HepG2 (cell line): Measurements from ENCODE around the gene MADCAM1. TPM values are rescaled to one million over a fixed set of nuclear protein-coding genes. Genes with fewer than 3 reads are reported as not detected.
A peak's percentile ranks its signal among the peaks of the same experiment; 100 is the strongest.

Experiments
- ATAC-seq: fragments of 200-7000 bp; cut with Tn5 transposase; 3 replicates; pipeline ENCODE4 v1.9.1; 2020; ENCODE audit warnings: mild to moderate bottlenecking, moderate library complexity
- BruUV-seq: library from RNA; stranded (reverse); fragments of 400-500 nt; replicated peaks from 2 replicates; lab custom pipeline; 2021; lab: Mats Ljungman, UMichigan
- CTCF ChIA-PET: fragments of 300-600 bp; formaldehyde crosslinking; extraction: SDS; loops from one replicate; lab custom pipeline; 2021; ENCODE audit warnings: low total read pairs, inconsistent platforms, low intra/inter-chr PET ratio; lab: Yijun Ruan, JAX
- POLR2A ChIA-PET: fragments of 350-600 bp; sonication (Branson Sonifier 250); formaldehyde crosslinking; loops from one replicate; lab custom pipeline; 2020; ENCODE audit warnings: antibody characterized with exemption, inconsistent platforms; lab: Yijun Ruan, JAX
- DNase-seq: peaks from one replicate; pipeline ENCODE4 v3.0.0-alpha.2; 2015; ENCODE audit warnings: low spot score
- FAIRE-seq: peaks from 3 replicates; lab custom pipeline; 2011; peaks lifted over from hg19 to GRCh38; lab: Jason Lieb, UNC
- H2AFZ ChIP-seq: one replicate; pipeline ENCODE4 v1.6.1; 2011; ENCODE audit warnings: low read length, inconsistent platforms
- H3K27ac ChIP-seq: fragments of 300-600 bp; 3 replicates; pipeline ENCODE4 v1.8.0; 2011; ENCODE audit warnings: mixed run types, mild to moderate bottlenecking, mixed read lengths, low read length, inconsistent platforms; ENCODE audit not compliant: insufficient read depth; ENCODE audit errors: extremely low read length
- H3K27me3 ChIP-seq, 2 experiments: fragments of 200-600 bp in 1 of 2; 2 replicates in 1 of 2; 3 replicates in 1 of 2; pipeline versions ENCODE4 v1.6.0 to v1.8.0; 2011; ENCODE audit warnings: low read length in 2 of 2, mild to moderate bottlenecking in 2 of 2, moderate library complexity in 2 of 2, inconsistent platforms in 1 of 2; ENCODE audit not compliant: insufficient read depth in 2 of 2, control insufficient read depth in 1 of 2
- H3K36me3 ChIP-seq, 2 experiments: fragments of 200-600 bp in 1 of 2; replicated peaks in 1 of 2; 2 replicates in 1 of 2; 3 replicates in 1 of 2; pipeline versions ENCODE4 v1.5.1 to v1.8.0; 2011; ENCODE audit warnings: low read length in 2 of 2, inconsistent platforms in 1 of 2; ENCODE audit not compliant: insufficient read depth in 2 of 2, control insufficient read depth in 1 of 2
- H3K4me1 ChIP-seq: 2 replicates; pipeline ENCODE4 v1.5.1; 2012; ENCODE audit warnings: low read length, inconsistent platforms; ENCODE audit not compliant: insufficient read depth
- H3K4me2 ChIP-seq: 2 replicates; pipeline ENCODE4 v1.6.0; 2011; ENCODE audit warnings: low read depth, low read length, inconsistent platforms
- H3K4me3 ChIP-seq, 3 experiments: fragments of 200-600 bp in 1 of 3; sonication (generic), shearing (Covaris generic) in 1 of 3; replicated peaks in 1 of 3; 2 replicates each; pipeline ENCODE4 v1.5.1; 2011 to 2016; ENCODE audit warnings: low read length in 3 of 3, inconsistent platforms in 2 of 3, low read depth in 2 of 3, mild to moderate bottlenecking in 2 of 3, control low read depth in 1 of 3, mixed read lengths in 1 of 3; ENCODE audit not compliant: insufficient read depth in 1 of 3
- H3K79me2 ChIP-seq: one replicate; pipeline ENCODE4 v1.6.1; 2011; ENCODE audit warnings: low read length, inconsistent platforms; ENCODE audit not compliant: insufficient read depth
- H3K9ac ChIP-seq: 2 replicates; pipeline ENCODE4 v1.6.0; 2011; ENCODE audit warnings: mild to moderate bottlenecking, low read depth, low read length, inconsistent platforms; ENCODE audit not compliant: insufficient read depth
- H3K9me3 ChIP-seq: 2 replicates; pipeline ENCODE4 v1.5.1; 2012; ENCODE audit warnings: mild to moderate bottlenecking, low read length
- H4K20me1 ChIP-seq: 2 replicates; pipeline ENCODE4 v1.6.0; 2011; ENCODE audit warnings: inconsistent platforms, mild to moderate bottlenecking, low read length, moderate library complexity; ENCODE audit not compliant: insufficient read depth
- ADNP ChIP-seq: sonication (generic); formaldehyde crosslinking; IDR thresholded peaks from 2 replicates; pipeline ENCODE4 v1.4.0; 2020; ENCODE audit warnings: missing genetic modification reagents
- HDAC1 ChIP-seq: sonication (generic); formaldehyde crosslinking; IDR thresholded peaks from 2 replicates; pipeline ENCODE4 v1.5.1; 2020; ENCODE audit warnings: mild to moderate bottlenecking, missing genetic modification reagents
- HHEX ChIP-seq: IDR thresholded peaks from 2 replicates; pipeline ENCODE4 v1.6.1; 2016; ENCODE audit warnings: control low read depth
- LCORL ChIP-seq, 2 experiments: fragments of 450-650 bp in 1 of 2; sonication (generic) in 1 of 2; formaldehyde crosslinking in 1 of 2; IDR thresholded peaks; 2 replicates each; pipeline versions ENCODE4 v1.5.0 to v1.6.1; 2017 to 2020; ENCODE audit warnings: antibody characterized with exemption in 1 of 2, missing genetic modification reagents in 1 of 2
- MAX ChIP-seq: IDR thresholded peaks from 2 replicates; pipeline ENCODE4 v1.6.1; 2012; ENCODE audit warnings: inconsistent platforms
- MYC ChIP-seq: sonication (generic); formaldehyde crosslinking; IDR thresholded peaks from 2 replicates; pipeline ENCODE4 v1.9.0; 2021; ENCODE audit warnings: missing genetic modification reagents, borderline replicate concordance
- NR2F6 ChIP-seq, 2 experiments: IDR thresholded peaks; 2 replicates each; pipeline ENCODE4 v1.6.1; 2016; ENCODE audit warnings: antibody characterized with exemption in 1 of 2, mild to moderate bottlenecking in 1 of 2
- PCBP1 ChIP-seq: fragments of 200-400 bp; formaldehyde crosslinking; IDR thresholded peaks from 2 replicates; pipeline ENCODE4 v1.6.1; 2017; ENCODE audit warnings: mild to moderate bottlenecking, low read depth, low read length, borderline replicate concordance
- PITX1 ChIP-seq: sonication (generic); formaldehyde crosslinking; IDR thresholded peaks from 2 replicates; pipeline ENCODE4 v1.5.1; 2020; ENCODE audit warnings: mild to moderate bottlenecking, missing genetic modification reagents
- POLR2A ChIP-seq, 2 experiments: IDR thresholded peaks; 2 replicates each; pipeline ENCODE4 v1.6.1; 2011; ENCODE audit warnings: low read depth in 2 of 2, low read length in 2 of 2, mild to moderate bottlenecking in 1 of 2, moderate library complexity in 1 of 2; ENCODE audit not compliant: insufficient read depth in 1 of 2
- RAD21 ChIP-seq: fragments of 450-650 bp; formaldehyde crosslinking; IDR thresholded peaks from 2 replicates; pipeline ENCODE4 v1.5.0; 2020; ENCODE audit warnings: mild to moderate bottlenecking
- RXRA ChIP-seq: sonication (generic); formaldehyde crosslinking; IDR thresholded peaks from 2 replicates; pipeline ENCODE4 v1.5.1; 2020; ENCODE audit warnings: missing genetic modification reagents
- TARDBP ChIP-seq: sonication (generic); formaldehyde crosslinking; IDR thresholded peaks from 2 replicates; pipeline ENCODE4 v1.8.0; 2022; ENCODE audit warnings: mild to moderate bottlenecking, missing genetic modification reagents
- ZFP62 ChIP-seq: sonication (generic); formaldehyde crosslinking; IDR thresholded peaks from 2 replicates; pipeline ENCODE4 v1.4.0; 2020; ENCODE audit warnings: missing genetic modification reagents
- ZKSCAN8 ChIP-seq: IDR thresholded peaks from 2 replicates; pipeline ENCODE4 v1.6.1; 2016; ENCODE audit warnings: borderline replicate concordance, missing genetic modification reagents, missing compliant biosample characterization
- ZMYM3 ChIP-seq: sonication (generic); formaldehyde crosslinking; IDR thresholded peaks from 2 replicates; pipeline ENCODE4 v1.5.1; 2020; ENCODE audit warnings: mild to moderate bottlenecking, missing genetic modification reagents
- ZNF619 ChIP-seq: sonication (generic); formaldehyde crosslinking; IDR thresholded peaks from 2 replicates; pipeline ENCODE4 v1.4.0; 2020; ENCODE audit warnings: mild to moderate bottlenecking, missing genetic modification reagents
- WGBS: methylation state at CpG from one replicate; pipeline ENCODE4 v1.1.6; 2017; ENCODE audit warnings: low lambda C conversion rate; 5-methylcytosine and 5-hydroxymethylcytosine counted together
- in situ Hi-C: cut with HindIII; loops from 2 replicates; pipeline ENCODE4 v1.10.0; 2017; ENCODE audit warnings: low pct_unique_long_range_greater_than_20kb; ENCODE audit not compliant: extremely low pct_ligation_motif_present
- intact Hi-C: fragments of 100-400 bp; cut with micrococcal nuclease; formaldehyde crosslinking; loops from one replicate; pipeline ENCODE4 v1.10.0; 2022; ENCODE audit not compliant: unreplicated experiment
- polyA plus RNA-seq, 8 experiments: library from polyadenylated mRNA; depleted of rRNA in 3 of 8; stranded (reverse) in 7 of 8; unstranded in 1 of 8; fragments of >200 nt; fragmentation: Illumina TruSeq in 4 of 8; extraction: Trizol in 4 of 8; gene quantifications; 2 replicates each; pipeline versions ENCODE4 v1.2.1 to v1.2.3, GENCODE V29; 2011 to 2016; ENCODE audit warnings: low read depth in 4 of 8, missing spikeins in 1 of 8, mixed read lengths in 1 of 8; ENCODE audit not compliant: insufficient read depth in 1 of 8
- total RNA-seq, 5 experiments: library from RNA; depleted of rRNA; stranded (reverse); fragments of >200 nt; fragmentation: Illumina TruSeq; extraction: Trizol; gene quantifications; 2 replicates each; pipeline ENCODE4 v1.2.3, GENCODE V29; 2016; ENCODE audit warnings: low read depth in 1 of 5
- TF ChIP-seq, protein P1 (sequence below): sonication (generic); formaldehyde crosslinking; IDR thresholded peaks from 2 replicates; pipeline ENCODE4 v1.5.1; 2020; ENCODE audit warnings: mild to moderate bottlenecking, missing genetic modification reagents

MADCAM1 gene
- total and polyA plus RNA-seq, 2 of the 13 experiments (the other 11 are each of a cell fraction or from before 2014, with no cell fraction given): 0.29 to 0.33 TPM

DNA sequence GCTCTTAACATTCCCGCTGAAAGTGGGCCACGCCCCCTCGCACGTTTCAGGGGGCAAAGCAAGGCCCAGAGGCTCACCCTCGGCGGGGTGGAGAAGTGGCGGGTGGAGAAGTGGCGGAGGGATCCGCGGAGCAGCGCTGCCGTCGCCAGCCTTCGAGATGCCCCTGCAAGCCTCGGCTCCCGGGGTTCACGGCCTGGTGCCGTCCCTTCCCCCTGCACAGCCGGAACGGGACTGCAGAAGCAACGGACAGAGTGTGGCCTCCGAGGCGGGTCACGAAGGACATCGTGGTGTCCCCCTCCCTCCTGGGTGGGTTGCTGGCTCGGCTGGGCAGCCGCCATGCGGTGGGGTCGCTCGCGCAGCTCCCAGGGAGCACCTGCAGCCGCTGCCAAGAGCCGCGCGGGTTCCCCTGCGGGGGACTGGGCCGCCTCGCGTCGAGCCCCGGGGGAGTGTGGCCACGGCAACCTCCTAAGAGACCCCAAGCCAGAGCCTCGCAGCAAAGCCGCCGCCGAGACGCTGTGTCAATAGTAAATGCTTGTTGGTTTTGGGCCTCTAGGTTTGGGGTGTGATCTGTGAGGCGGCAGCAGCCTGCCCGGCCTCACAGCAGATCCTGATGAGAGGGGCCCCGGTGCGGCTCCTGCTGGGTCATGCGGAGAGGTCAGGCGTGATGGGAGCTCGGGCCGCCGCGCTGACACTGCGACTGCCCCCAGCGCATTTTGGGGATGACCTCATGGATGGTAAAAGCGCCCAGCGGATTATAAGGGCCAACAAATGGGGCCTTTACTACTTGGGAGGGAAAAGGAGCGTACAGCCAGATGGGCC lies 16.5 kb downstream of the MADCAM1 start (continued):
- no peak for TF ChIP-seq HHEX (CRISPR knock-in tag)
- 0 out of 2 replicates have a peak, but pooled peaks have one; percentile 23 for TF ChIP-seq TARDBP (CRISPR knock-in tag)
- 0 out of 2 replicates have a peak, but pooled peaks have one; percentile 24 for TF ChIP-seq MYC (CRISPR knock-in tag)
- no peak for TF ChIP-seq LCORL (IDR thresholded peaks at IDR 0.05)
- TF ChIP-seq LCORL (CRISPR knock-in tag; IDR thresholded peaks at IDR 0.05): 0 out of 2 replicates have a peak, but pooled peaks have one; percentile 19
- TF ChIP-seq RAD21 (CRISPR knock-in tag): 0 out of 2 replicates have a peak, but pooled peaks have one; percentile 16
- TF ChIP-seq RXRA (CRISPR knock-in tag): peak; percentile 23; the same call in 1 of the 2 replicates

DNA sequence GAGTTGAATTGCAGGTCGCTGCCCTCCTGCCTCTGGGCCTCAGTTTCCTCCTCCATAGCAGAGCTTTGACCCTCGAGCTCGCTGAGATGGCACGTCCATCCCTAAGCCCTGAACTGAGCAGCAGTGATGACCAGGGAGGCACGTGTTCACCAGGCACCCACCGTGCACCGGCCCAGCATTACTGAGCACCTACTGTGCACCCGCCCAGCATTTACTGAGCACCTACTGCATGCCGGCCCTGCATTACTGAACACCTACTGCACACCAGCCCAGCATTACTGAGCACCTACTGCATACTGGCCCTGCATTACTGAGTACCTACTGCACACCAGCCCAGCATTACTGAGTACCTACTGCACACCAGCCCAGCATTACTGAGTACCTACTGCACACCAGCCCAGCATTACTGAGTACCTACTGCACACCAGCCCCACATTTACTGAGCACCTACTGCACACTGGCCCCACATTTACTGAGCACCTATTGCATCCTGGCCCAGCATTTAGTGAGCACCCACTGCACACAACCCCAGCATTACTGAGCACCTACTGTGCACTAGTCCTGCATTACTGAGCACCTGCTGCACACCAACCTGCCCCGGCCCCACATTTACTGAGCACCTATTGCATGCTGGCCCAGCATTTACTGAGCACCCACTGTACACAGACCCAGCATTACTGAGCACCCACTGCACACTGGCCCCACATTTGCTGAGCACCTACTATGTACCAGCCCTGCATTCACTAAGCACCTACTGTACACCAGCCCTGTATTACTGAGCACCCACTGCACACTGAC lies 17.3 kb downstream of the MADCAM1 start:
- H3K79me2 ChIP-seq: no peaks in the 10 kb centered on the region
- no peaks in the 10 kb centered on the region; the same call in 1 of the 2 replicates for H4K20me1 ChIP-seq
- H3K4me2 ChIP-seq: peak overlapping the region; percentile 55
- in situ Hi-C loops: no loop called here
- BruUV-seq: no TSS peak
- peak overlapping the region in 1 of 3 experiments; percentile 52; a peak in 1 of 6 replicates for H3K4me3 ChIP-seq
- no peaks in the 10 kb centered on the region for H3K36me3 ChIP-seq
- ATAC-seq: no peak
- 44% methylated on average over 3 of the region's 10 CpGs for WGBS
- peak overlapping the region; percentile 32 for H3K27ac ChIP-seq
- no peak for DNase-seq
- intact Hi-C loops: no loop called here
- POLR2A ChIA-PET: interaction anchor here (1.0 to 1.3 kb wide), 2 partner anchors 11 to 17 kb away, joined by 3 to 8 read pairs; no protein-coding TSS in a partner anchor
- H3K9me3 ChIP-seq: no peaks in the 10 kb centered on the region
- H3K4me1 ChIP-seq: peaks cover 35% of the 10 kb centered on the region
- H2AFZ ChIP-seq: no peak overlapping the region
- H3K9ac ChIP-seq: no peak overlapping the region
- no peak for FAIRE-seq
- CTCF ChIA-PET: no interaction called here
- no peaks in the 10 kb centered on the region for H3K27me3 ChIP-seq
- peak; percentile 41; the same call in 1 of the 2 replicates for TF ChIP-seq MAX
- TF ChIP-seq PITX1 (CRISPR knock-in tag): 0 out of 2 replicates have a peak, but pooled peaks have one; percentile 32
- 0 out of 2 replicates have a peak, but pooled peaks have one; percentile 3 for TF ChIP-seq NR2F6 (IDR thresholded peaks at IDR 0.05)
- TF ChIP-seq NR2F6 (CRISPR knock-in tag; IDR thresholded peaks at IDR 0.05): no peak
- peak; percentile 100 for TF ChIP-seq ZKSCAN8
- peak; percentile 91 for TF ChIP-seq ZMYM3 (CRISPR knock-in tag)
- 0 out of 4 replicates have a peak, but pooled peaks of 1 of the 2 experiments have one; percentile 19 for TF ChIP-seq POLR2A (IDR thresholded peaks at IDR 0.05; ENCODE audit: insufficient read depth in 1 of 2, low read depth in 2 of 2, low read length in 2 of 2)
- TF ChIP-seq, protein P1, sequence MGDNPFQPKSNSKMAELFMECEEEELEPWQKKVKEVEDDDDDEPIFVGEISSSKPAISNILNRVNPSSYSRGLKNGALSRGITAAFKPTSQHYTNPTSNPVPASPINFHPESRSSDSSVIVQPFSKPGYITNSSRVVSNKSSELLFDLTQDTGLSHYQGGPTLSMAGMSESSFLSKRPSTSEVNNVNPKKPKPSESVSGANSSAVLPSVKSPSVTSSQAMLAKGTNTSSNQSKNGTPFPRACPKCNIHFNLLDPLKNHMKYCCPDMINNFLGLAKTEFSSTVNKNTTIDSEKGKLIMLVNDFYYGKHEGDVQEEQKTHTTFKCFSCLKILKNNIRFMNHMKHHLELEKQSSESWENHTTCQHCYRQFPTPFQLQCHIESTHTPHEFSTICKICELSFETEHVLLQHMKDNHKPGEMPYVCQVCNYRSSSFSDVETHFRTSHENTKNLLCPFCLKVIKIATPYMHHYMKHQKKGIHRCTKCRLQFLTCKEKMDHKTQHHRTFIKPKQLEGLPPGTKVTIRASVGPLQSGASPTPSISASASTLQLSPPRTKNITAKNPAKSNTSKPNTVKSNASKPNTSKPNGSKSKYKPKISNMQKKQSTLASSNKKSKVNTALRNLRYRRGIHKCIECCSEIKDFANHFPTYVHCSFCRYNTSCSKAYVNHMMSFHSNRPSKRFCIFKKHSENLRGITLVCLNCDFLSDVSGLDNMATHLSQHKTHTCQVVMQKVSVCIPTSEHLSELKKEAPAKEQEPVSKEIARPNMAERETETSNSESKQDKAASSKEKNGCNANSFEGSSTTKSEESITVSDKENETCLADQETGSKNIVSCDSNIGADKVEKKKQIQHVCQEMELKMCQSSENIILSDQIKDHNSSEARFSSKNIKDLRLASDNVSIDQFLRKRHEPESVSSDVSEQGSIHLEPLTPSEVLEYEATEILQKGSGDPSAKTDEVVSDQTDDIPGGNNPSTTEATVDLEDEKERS (CRISPR knock-in tag): 0 out of 2 replicates have a peak, but pooled peaks have one; percentile 44
- TF ChIP-seq ZNF619: 0 out of 2 replicates have a peak, but pooled peaks have one; percentile 36
- 0 out of 2 replicates have a peak, but pooled peaks have one; percentile 44 for TF ChIP-seq ADNP (CRISPR knock-in tag)
- TF ChIP-seq PCBP1: 0 out of 2 replicates have a peak, but pooled peaks have one; percentile 60
- 0 out of 2 replicates have a peak, but pooled peaks have one; percentile 2 for TF ChIP-seq HDAC1 (CRISPR knock-in tag)
- no peak for TF ChIP-seq ZFP62
